BLaER1 (cell line): ENCODE measurements around the gene SFRP5.

Experiments used
- H3K27ac ChIP-seq: shearing (Covaris generic); formaldehyde crosslinking; 2 replicates; pipeline ENCODE4 v1.8.1; 2022
- H3K27me3 ChIP-seq: shearing (Covaris generic); formaldehyde crosslinking; 2 replicates; pipeline ENCODE4 v1.8.1; 2022
- H3K36me3 ChIP-seq: shearing (Covaris generic); formaldehyde crosslinking; 2 replicates; pipeline ENCODE4 v1.8.1; 2022
- H3K4me1 ChIP-seq: shearing (Covaris generic); formaldehyde crosslinking; 2 replicates; pipeline ENCODE4 v1.8.1; 2022
- H3K4me2 ChIP-seq: shearing (Covaris generic); formaldehyde crosslinking; 2 replicates; pipeline ENCODE4 v1.8.1; 2022
- H3K4me3 ChIP-seq: shearing (Covaris generic); formaldehyde crosslinking; 2 replicates; pipeline ENCODE4 v1.8.1; 2022
- H3K9ac ChIP-seq: shearing (Covaris generic); formaldehyde crosslinking; 2 replicates; pipeline ENCODE4 v1.8.1; 2022
- H3K9me3 ChIP-seq: shearing (Covaris generic); formaldehyde crosslinking; 2 replicates; pipeline ENCODE4 v1.8.1; 2022
- H4K20me1 ChIP-seq: shearing (Covaris generic); formaldehyde crosslinking; 2 replicates; pipeline ENCODE4 v1.8.1; 2022
- Cebpa-rat ChIP-seq: shearing (Covaris generic); IDR thresholded peaks from 2 replicates; pipeline ENCODE4 v1.8.1; 2022

Gene SFRP5

GRCh38 chr10:97760461-97761257, 11.1 kb downstream of the SFRP5 start:
- Histone ChIP-seq H3K4me2 (no peak overlapping the region), H3K36me3 (peaks cover 74% of the 10 kb centered on the region)

GRCh38 chr10:97759946-97760345, 11.9 kb downstream of the SFRP5 start:
- H3K9me3 ChIP-seq, result no peaks in the 10 kb centered on the region
- peaks cover 81% of the 10 kb centered on the region for H3K36me3 ChIP-seq
- H3K27ac ChIP-seq, result no peak overlapping the region
- peaks cover 24% of the 10 kb centered on the region for H3K4me1 ChIP-seq
- no peak overlapping the region for H3K4me3 ChIP-seq
- no peak overlapping the region for H3K9ac ChIP-seq
- H4K20me1 ChIP-seq, result peaks cover 48% of the 10 kb centered on the region
- no peak overlapping the region for H3K4me2 ChIP-seq
- no peaks in the 10 kb centered on the region for H3K27me3 ChIP-seq
- TF ChIP-seq Cebpa-rat, result no peak

More at GRCh38 chr10:97760461-97761257, 11.1 kb downstream of the SFRP5 start:
- H4K20me1 ChIP-seq, result peaks cover 47% of the 10 kb centered on the region
- H3K27me3 ChIP-seq, result no peaks in the 10 kb centered on the region
- no peak overlapping the region for H3K9ac ChIP-seq
- no peak overlapping the region for H3K27ac ChIP-seq
- no peak for TF ChIP-seq Cebpa-rat
- H3K9me3 ChIP-seq, result no peaks in the 10 kb centered on the region
- H3K4me1 ChIP-seq, result peaks cover 31% of the 10 kb centered on the region
- no peak overlapping the region for H3K4me3 ChIP-seq

GRCh38 chr10:97759158-97759887, 12.5 kb downstream of the SFRP5 start:
- TF ChIP-seq Cebpa-rat, result no peak
- Histone ChIP-seq H3K27ac (peak overlapping the region; percentile 41; the same call in 1 of the 2 replicates), H3K36me3 (peaks cover 87% of the 10 kb centered on the region), H3K4me3 (no peak overlapping the region), H3K4me1 (peaks cover 18% of the 10 kb centered on the region), H3K9ac (no peak overlapping the region), H3K27me3 (no peaks in the 10 kb centered on the region), H4K20me1 (peaks cover 53% of the 10 kb centered on the region), H3K4me2 (no peak overlapping the region), H3K9me3 (no peaks in the 10 kb centered on the region)

- Histone ChIP-seq H3K4me1 (no peaks in the 10 kb centered on the region), H3K9ac (no peak overlapping the region), H3K9me3 (no peaks in the 10 kb centered on the region), H3K4me2 (no peak overlapping the region), H3K27me3 (no peaks in the 10 kb centered on the region), H3K27ac (no peak overlapping the region), H3K36me3 (peaks cover 100% of the 10 kb centered on the region), H4K20me1 (peaks cover 71% of the 10 kb centered on the region), H3K4me3 (no peak overlapping the region)
- TF ChIP-seq Cebpa-rat, result no peak
Observed at GRCh38 chr10:97757471-97757870, 14.3 kb downstream of the SFRP5 start.

- no peak overlapping the region for H3K9ac ChIP-seq
- no peak overlapping the region for H3K4me3 ChIP-seq
- no peaks in the 10 kb centered on the region for H3K4me1 ChIP-seq
- no peaks in the 10 kb centered on the region for H3K9me3 ChIP-seq
- H3K4me2 ChIP-seq, result no peak overlapping the region
- H3K27ac ChIP-seq, result no peak overlapping the region
- H3K27me3 ChIP-seq, result no peaks in the 10 kb centered on the region
- peaks cover 100% of the 10 kb centered on the region for H3K36me3 ChIP-seq
- no peak for TF ChIP-seq Cebpa-rat
- peaks cover 85% of the 10 kb centered on the region for H4K20me1 ChIP-seq
Observed at GRCh38 chr10:97755718-97756117, 16.1 kb downstream of the SFRP5 start.

GRCh38 chr10:97754726-97755125, 17.1 kb downstream of the SFRP5 start:
- H3K4me3 ChIP-seq, result no peak overlapping the region
- no peaks in the 10 kb centered on the region for H3K9me3 ChIP-seq
- H3K4me2 ChIP-seq, result no peak overlapping the region
- peaks cover 85% of the 10 kb centered on the region for H4K20me1 ChIP-seq
- H3K9ac ChIP-seq, result no peak overlapping the region
- no peaks in the 10 kb centered on the region for H3K27me3 ChIP-seq
- TF ChIP-seq Cebpa-rat, result no peak
- H3K27ac ChIP-seq, result no peak overlapping the region
- peaks cover 100% of the 10 kb centered on the region for H3K36me3 ChIP-seq
- H3K4me1 ChIP-seq, result no peaks in the 10 kb centered on the region

GRCh38 chr10:97752956-97753355, 18.8 kb downstream of the SFRP5 start:
- H3K4me2 ChIP-seq, result no peak overlapping the region
- H3K27ac ChIP-seq, result no peak overlapping the region
- H3K4me1 ChIP-seq, result no peaks in the 10 kb centered on the region
- H3K4me3 ChIP-seq, result no peak overlapping the region
- no peaks in the 10 kb centered on the region for H3K27me3 ChIP-seq
- H3K9ac ChIP-seq, result no peak overlapping the region
- peaks cover 99% of the 10 kb centered on the region for H3K36me3 ChIP-seq
- no peak for TF ChIP-seq Cebpa-rat
- peaks cover 94% of the 10 kb centered on the region for H4K20me1 ChIP-seq
- no peaks in the 10 kb centered on the region for H3K9me3 ChIP-seq

GRCh38 chr10:97748116-97748515, 23.7 kb downstream of the SFRP5 start:
- TF ChIP-seq Cebpa-rat, result no peak
- H3K9ac ChIP-seq, result peak overlapping the region; percentile 29; the same call in 1 of the 2 replicates
- no peak overlapping the region for H3K4me3 ChIP-seq
- peaks cover 6% of the 10 kb centered on the region for H3K4me1 ChIP-seq
- H3K27me3 ChIP-seq, result no peaks in the 10 kb centered on the region
- H3K9me3 ChIP-seq, result no peaks in the 10 kb centered on the region
- H3K27ac ChIP-seq, result no peak overlapping the region
- H3K36me3 ChIP-seq, result peaks cover 99% of the 10 kb centered on the region
- no peak overlapping the region for H3K4me2 ChIP-seq
- H4K20me1 ChIP-seq, result peaks cover 93% of the 10 kb centered on the region

GRCh38 chr10:97747573-97747972, 24.2 kb downstream of the SFRP5 start:
- TF ChIP-seq Cebpa-rat, result no peak
- Histone ChIP-seq H3K4me2 (no peak overlapping the region), H3K4me1 (peaks cover 11% of the 10 kb centered on the region), H3K9ac (0 out of 2 replicates have a peak overlapping the region, but pooled peaks have one; percentile 29), H3K27me3 (no peaks in the 10 kb centered on the region), H4K20me1 (peaks cover 93% of the 10 kb centered on the region), H3K4me3 (no peak overlapping the region), H3K9me3 (no peaks in the 10 kb centered on the region), H3K36me3 (peaks cover 99% of the 10 kb centered on the region), H3K27ac (no peak overlapping the region)

- Histone ChIP-seq H3K27ac (no peak overlapping the region), H3K4me2 (no peak overlapping the region), H3K9ac (no peak overlapping the region), H3K9me3 (no peaks in the 10 kb centered on the region), H3K4me3 (no peak overlapping the region), H3K4me1 (peaks cover 42% of the 10 kb centered on the region), H4K20me1 (peaks cover 97% of the 10 kb centered on the region), H3K36me3 (peaks cover 77% of the 10 kb centered on the region), H3K27me3 (no peaks in the 10 kb centered on the region)
- no peak for TF ChIP-seq Cebpa-rat
Observed at GRCh38 chr10:97744405-97745035, 27.3 kb downstream of the SFRP5 start.
